ENCODE results near the gene CPT1C. TPM values are rescaled to one million over a fixed set of nuclear protein-coding genes. Genes with fewer than 3 reads are reported as not detected.

Gene CPT1C
- polyA plus RNA-seq, 2 of the 4 experiments (the other 2 are of a cell fraction): 8.5 to 15.4 TPM

- ChIA-PET POLR2A (interaction anchor here (0.7 to 1.0 kb wide), 3 partner anchors 39 to 99 kb away, joined by 3 to 7 read pairs (median 7); partner anchors contain the start of genes AP2A1 and RRAS), CTCF (interaction anchor here (0.8 to 16.7 kb wide), 23 partner anchors 9 to 457 kb away, joined by 3 to 326 read pairs (median 4); partner anchors contain the start of genes ADM5, BCL2L12, IRF3 and NOSIP)
- DNase-seq (ENCODE audit: low read depth in 1 of 2, low spot score in 1 of 2): no peak
- H3K4me3 ChIP-seq: no peak overlapping the region; the same call in 2 of the 3 replicates
- 65% methylated on average over 12 of the region's 12 CpGs for WGBS (ENCODE audit: missing lambda C conversion rate)
- peak overlapping the region; percentile 90 for H3K4me2 ChIP-seq
- H3K4me1 ChIP-seq: peaks cover 33% of the 10 kb centered on the region
- H3K27ac ChIP-seq: 0 out of 6 replicates have a peak overlapping the region, but pooled peaks of 1 of the 2 experiments have one; percentile 5
- no peak for FAIRE-seq
- ATAC-seq: no peak
- no peaks in the 10 kb centered on the region for H3K9me3 ChIP-seq
- TF ChIP-seq HES2 (IDR thresholded peaks at IDR 0.05): no peak
- TF ChIP-seq EHF (CRISPR knock-in tag; IDR thresholded peaks at IDR 0.05): no peak
- TF ChIP-seq ZFP36 (IDR thresholded peaks at IDR 0.05; ENCODE audit: borderline replicate concordance, partially characterized antibody): no peak
- no peak for TF ChIP-seq RAD21 (conservative IDR thresholded peaks at IDR 0.05 in 1 of 2, IDR thresholded peaks at IDR 0.05 in 1 of 2)
- no peak for TF ChIP-seq NPAS2 (CRISPR knock-in tag; IDR thresholded peaks at IDR 0.05; ENCODE audit: borderline replicate concordance)
- TF ChIP-seq ESRRA (IDR thresholded peaks at IDR 0.05; ENCODE audit: borderline replicate concordance, low read length): no peak
- no peak for TF ChIP-seq POLR2A (IDR thresholded peaks at IDR 0.05; ENCODE audit: low read length)
- TF ChIP-seq RCOR1 (IDR thresholded peaks at IDR 0.05; ENCODE audit: low read depth, low read length): no peak
- no peak for TF ChIP-seq ZC3H11A (IDR thresholded peaks at IDR 0.05)
- no peak for TF ChIP-seq CBX8 (IDR thresholded peaks at IDR 0.05)
- no peak for TF ChIP-seq NR3C1 (IDR thresholded peaks at IDR 0.05)
These were observed 11.7 kb upstream of the CPT1C start for GRCh38 chr19:49678985-49679770.

GRCh38 chr19:49679771-49680413 is 11.0 kb upstream of the CPT1C start:
- Histone ChIP-seq H3K27ac (peak overlapping the region in 1 of 2 experiments; percentile 74; a peak in 3 of 6 replicates), H3K4me3 (no peak overlapping the region), H3K4me2 (peak overlapping the region; percentile 90), H3K4me1 (peaks cover 31% of the 10 kb centered on the region), H3K9me3 (no peaks in the 10 kb centered on the region)
- CTCF ChIA-PET: interaction anchor here (0.6 to 16.7 kb wide), 20 partner anchors 8 to 1522 kb away, joined by 3 to 326 read pairs (median 3); partner anchors contain the start of genes ADM5, BCL2L12, IRF3 and RRAS
- POLR2A ChIA-PET: no interaction called here
- ATAC-seq (no peak), FAIRE-seq (no peak), DNase-seq (ENCODE audit: low read depth in 1 of 2, low spot score in 1 of 2) (no peak)
- TF ChIP-seq BHLHE40 (IDR thresholded peaks at IDR 0.05; ENCODE audit: low read depth, low read length): no peak
- TF ChIP-seq HMGXB4 (CRISPR knock-in tag; IDR thresholded peaks at IDR 0.05; ENCODE audit: borderline replicate concordance): no peak
- 72% methylated on average over 8 of the region's 10 CpGs for WGBS (ENCODE audit: missing lambda C conversion rate)

GRCh38 chr19:49680421-49681351 is 10.2 kb upstream of the CPT1C start:
- FAIRE-seq: peak; percentile 89
- peaks cover 30% of the 10 kb centered on the region for H3K4me1 ChIP-seq
- peak overlapping the region in 1 of 2 experiments; percentile 74; a peak in 3 of 6 replicates for H3K27ac ChIP-seq
- ChIA-PET POLR2A (interaction anchor here (0.6 to 0.9 kb wide), 4 partner anchors 17 to 93 kb away, joined by 3 to 5 read pairs (median 4); no protein-coding TSS in a partner anchor), CTCF (interaction anchor here (0.6 to 16.7 kb wide), 45 partner anchors 9 to 1522 kb away, joined by 3 to 326 read pairs (median 3); partner anchors contain the start of genes ADM5, AP2A1, BCL2L12 and CPT1C)
- WGBS (ENCODE audit: missing lambda C conversion rate): 46% methylated on average over 30 of the region's 40 CpGs
- no peak overlapping the region for H3K4me3 ChIP-seq
- ATAC-seq: peak; percentile 1 to 4; a peak in 3 of 6 replicates
- DNase-seq (ENCODE audit: low read depth in 1 of 2, low spot score in 1 of 2): peak; percentile 92 to 95
- H3K9me3 ChIP-seq: no peaks in the 10 kb centered on the region
- H3K4me2 ChIP-seq: peak overlapping the region; percentile 90
- no peak for TF ChIP-seq NPAS2 (CRISPR knock-in tag; IDR thresholded peaks at IDR 0.05; ENCODE audit: borderline replicate concordance)
- TF ChIP-seq REST (IDR thresholded peaks at IDR 0.05): no peak
- TF ChIP-seq MAX (IDR thresholded peaks at IDR 0.05): peak; percentile 73
- peak; percentile 57; the same call in 1 of the 2 replicates for TF ChIP-seq E2F6 (IDR thresholded peaks at IDR 0.05; ENCODE audit: borderline replicate concordance, low read depth)
- TF ChIP-seq ZNF302 (CRISPR knock-in tag; IDR thresholded peaks at IDR 0.05): no peak
- no peak for TF ChIP-seq POLR2A (IDR thresholded peaks at IDR 0.05; ENCODE audit: low read length)
- TF ChIP-seq MYC (IDR thresholded peaks at IDR 0.05; ENCODE audit: borderline replicate concordance, low read length): no peak
- TF ChIP-seq PBX3 (IDR thresholded peaks at IDR 0.05): no peak
- TF ChIP-seq MAZ (IDR thresholded peaks at IDR 0.05; ENCODE audit: borderline replicate concordance, low read depth, low read length): no peak
